Gastroesophageal sphincter (tissue), 2 donors: Measurements from ENCODE around the gene AFF2.

Experiments
- POLR2A ChIP-seq, 2 donors: fragments of 450-650 bp; IDR thresholded peaks; one replicate each; pipeline ENCODE4 v1.6.1; 2017; ENCODE audit warnings: antibody characterized with exemption in 2 of 2, mild to moderate bottlenecking in 2 of 2, moderate library complexity in 1 of 2
- POLR2AphosphoS5 ChIP-seq: sonication (generic); formaldehyde crosslinking; IDR thresholded peaks from one replicate; pipeline ENCODE4 v1.6.1; 2017; ENCODE audit warnings: antibody characterized with exemption

GRCh38 chrX:148466292-148466691 is 34.1 kb upstream of the AFF2 start:
- TF ChIP-seq POLR2AphosphoS5 (no peak), POLR2A (IDR thresholded peaks at IDR 0.05) (no peak)
